Activated naive CD4-positive, alpha-beta T cell treated with anti-CD3 and anti-CD28 coated beads, Interleukin-2, amount 50 U/mL, for 16 hours (primary cell): ENCODE data around the gene THRSP.

ENCODE experiments used
- DNase-seq: peaks from one replicate; pipeline ENCODE4 v3.0.0-alpha.2; 2020

The THRSP gene

GRCh38 chr11:78100676-78101472, 37.2 kb downstream of the THRSP start:
- no peak for DNase-seq

- DNase-seq, result no peak
These were observed 45.7 kb downstream of the THRSP start for GRCh38 chr11:78109081-78110015.

GRCh38 chr11:78110351-78110750, 46.7 kb downstream of the THRSP start:
- no peak for DNase-seq

GRCh38 chr11:78110830-78111229, 47.2 kb downstream of the THRSP start:
- no peak for DNase-seq

GRCh38 chr11:78111298-78111697, 47.6 kb downstream of the THRSP start:
- DNase-seq, result no peak

- no peak for DNase-seq
These were observed 49.1 kb downstream of the THRSP start for GRCh38 chr11:78112582-78113275.
